Heart left ventricle (tissue), 16 donors: Measurements from ENCODE around the gene NOX4. TPM values are rescaled to one million over a fixed set of nuclear protein-coding genes. Genes with fewer than 3 reads are reported as not detected.

Experiments
- ATAC-seq, 4 donors: fragments of 200-7000 bp; cut with Tn5 transposase; one replicate each; pipeline ENCODE4 v1.9.1; 2020 to 2022; ENCODE audit warnings: moderate library complexity in 4 of 4, mild to moderate bottlenecking in 3 of 4, moderate number of reproducible peaks in 1 of 4
- DNase-seq, 5 donors: peaks; one replicate each; pipeline ENCODE4 v3.0.0-alpha.2; 2020
- H3K27ac ChIP-seq, 12 donors: fragments of 200-600 bp; sonication (generic) in 4 of 12; one replicate each; pipeline versions ENCODE4 v1.5.0 to v1.8.0; 2016 to 2022; ENCODE audit warnings: mild to moderate bottlenecking in 2 of 12
- H3K27me3 ChIP-seq, 9 donors: fragments of 200-600 bp; sonication (generic) in 2 of 9; one replicate each; pipeline versions ENCODE4 v1.5.1 to v1.8.0; 2016 to 2022; ENCODE audit warnings: mild to moderate bottlenecking in 3 of 9
- H3K36me3 ChIP-seq, 9 donors: fragments of 200-600 bp; sonication (generic) in 2 of 9; one replicate each; pipeline versions ENCODE4 v1.5.0 to v1.8.0; 2018 to 2022; ENCODE audit warnings: mild to moderate bottlenecking in 2 of 9
- H3K4me1 ChIP-seq, 12 donors: fragments of 200-600 bp; sonication (generic) in 4 of 12; one replicate each; pipeline versions ENCODE4 v1.5.0 to v1.8.0; 2016 to 2022; ENCODE audit warnings: mild to moderate bottlenecking in 3 of 12
- H3K4me3 ChIP-seq, 12 donors: fragments of 200-600 bp; sonication (generic) in 4 of 12; one replicate each; pipeline versions ENCODE4 v1.5.0 to v1.8.0; 2017 to 2022; ENCODE audit warnings: mild to moderate bottlenecking in 9 of 12, moderate library complexity in 4 of 12
- H3K9me3 ChIP-seq, 12 donors: fragments of 200-600 bp; sonication (generic) in 4 of 12; one replicate each; pipeline versions ENCODE4 v1.5.0 to v1.8.0; 2016 to 2022; ENCODE audit warnings: mild to moderate bottlenecking in 1 of 12
- CTCF ChIP-seq, 12 donors: fragments of 200-600 bp; sonication (generic) in 4 of 12; IDR thresholded peaks; one replicate each; pipeline versions ENCODE4 v1.5.0 to v1.8.0; 2018 to 2022; ENCODE audit warnings: antibody characterized with exemption in 12 of 12, mild to moderate bottlenecking in 5 of 12
- POLR2A ChIP-seq, 2 donors: fragments of 450-650 bp; IDR thresholded peaks; one replicate each; pipeline ENCODE4 v1.6.1; 2017; ENCODE audit warnings: antibody characterized with exemption in 2 of 2, mild to moderate bottlenecking in 2 of 2, moderate library complexity in 2 of 2
- WGBS, 4 donors: extraction: QIAGEN DNeasy Blood & Tissue Kit in 2 of 4; methylation state at CpG; one replicate each; pipeline versions ENCODE4 v1.1.5 to v1.1.7; 2013 to 2018; 5-methylcytosine and 5-hydroxymethylcytosine counted together
- intact Hi-C, 10 donors: fragments of 100-400 bp; cut with DNase I; formaldehyde crosslinking; loops; one replicate each; pipeline versions ENCODE4 v1.11.1 to v1.14.2; 2022
- polyA plus RNA-seq, 2 donors: library from polyadenylated mRNA; stranded (reverse); fragments of 200-250 nt; gene quantifications; one replicate each; pipeline ENCODE4 v1.2.3, GENCODE V29; 2013
- total RNA-seq, 9 donors: library from RNA; depleted of rRNA in 2 of 9; stranded (reverse); fragments of >200 nt in 2 of 9; fragmentation: NEBNext Ultra II Directional in 3 of 9; extraction: Animal tissue kit (Norgen Biotek cat#: 25700) in 3 of 9; gene quantifications; one replicate each; pipeline versions ENCODE4 v1.1.0 to v1.2.4, GENCODE V29; 2016 to 2023
- donor health status: ischemic (EF 13 %, LVEDD 7.1; RV severe dilation, severe dysfunction).
- donor health status: healthy with polysubstance abuse.
- donor health status: DM: no; HTN: yes; CAD: no.
- donor health status: DM: no; HTN: no; CAD: no.
- donor health status: ischemic (EF 25% LVEDD 6.9; RV normal size, moderate dysfunction).
- donor health status: ischemic (EF 25% LVEDD 5.7; RV mildly dilated, moderate dysfunction).
- donor health status: healthy.
- donor health status: DM: yes; HTN: yes; CAD: no.
- donor health status: ischemic (EF 35%, LVEDD 5.7; RV mildly dilated, moderate dysfunction).
- donor health status: nonischemic (EF 11% LVEDD 7.7; RV severe dilation, severe dysfunction).
- donor health status: DM: yes; HTN: yes; CAD: no.
- donor health status: PGD.
- donor health status: ischemic (EF 29% LVEDD 5.4; RV normal size, mild dysfunction).
- donor health status: nonischemic (EF 23%, LVEDD 6.1; RV moderate dilation, normal function).

NOX4 gene
- total and polyA plus RNA-seq, 11 donors: 2.1 to 8.6 (median 2.8) TPM

GRCh38 chr11:89535221-89535620 lies 44.0 kb upstream of the NOX4 start:
- ATAC-seq (no peak), DNase-seq (no peak)
- Histone ChIP-seq H3K4me3 (no peak overlapping the region), H3K27me3 (no peaks in the 10 kb centered on the region), H3K36me3 (no peaks in the 10 kb centered on the region), H3K4me1 (no peaks in the 10 kb centered on the region), H3K9me3 (no peaks in the 10 kb centered on the region), H3K27ac (no peak overlapping the region)
- TF ChIP-seq POLR2A (IDR thresholded peaks at IDR 0.05) (no peak), CTCF (IDR thresholded peaks at IDR 0.05) (no peak)
- 64 to 76% (median 69%) methylated on average over 4 of the region's 4 CpGs for WGBS, 4 donors
- intact Hi-C loops: no loop called here

- WGBS, 4 donors: 60 to 71% (median 70%) methylated on average over 2 of the region's 2 CpGs
- no peak overlapping the region for H3K27ac ChIP-seq
- intact Hi-C loops: no loop called here
- ATAC-seq: no peak
- H3K4me1 ChIP-seq: no peaks in the 10 kb centered on the region
- DNase-seq: no peak
- no peak for TF ChIP-seq CTCF (IDR thresholded peaks at IDR 0.05)
- no peak for TF ChIP-seq POLR2A (IDR thresholded peaks at IDR 0.05)
- peaks cover 0 to 3% (median 0%) of the 10 kb centered on the region in 12 donors for H3K9me3 ChIP-seq
- H3K4me3 ChIP-seq: no peak overlapping the region
- H3K27me3 ChIP-seq: no peaks in the 10 kb centered on the region
- no peaks in the 10 kb centered on the region for H3K36me3 ChIP-seq
Measured at GRCh38 chr11:89529626-89530380, 38.6 kb upstream of the NOX4 start.

- H3K4me1 ChIP-seq: no peaks in the 10 kb centered on the region
- 73 to 78% (median 75%) methylated on average over 1 of the region's 1 CpG for WGBS, 4 donors
- no peaks in the 10 kb centered on the region for H3K27me3 ChIP-seq
- intact Hi-C loops: no loop called here
- no peak overlapping the region for H3K27ac ChIP-seq
- DNase-seq: no peak
- TF ChIP-seq POLR2A (IDR thresholded peaks at IDR 0.05) (no peak), CTCF (IDR thresholded peaks at IDR 0.05) (no peak)
- no peak overlapping the region for H3K4me3 ChIP-seq
- ATAC-seq: no peak
- H3K9me3 ChIP-seq: peaks cover 0 to 9% (median 0%) of the 10 kb centered on the region in 12 donors
- no peaks in the 10 kb centered on the region for H3K36me3 ChIP-seq
Measured at GRCh38 chr11:89521792-89522191, 30.6 kb upstream of the NOX4 start.

GRCh38 chr11:89521294-89521693 lies 30.1 kb upstream of the NOX4 start:
- ATAC-seq (no peak), DNase-seq (no peak)
- WGBS, 4 donors: 85 to 95% (median 92%) methylated on average over 2 of the region's 2 CpGs
- Histone ChIP-seq H3K36me3 (no peaks in the 10 kb centered on the region), H3K4me1 (no peaks in the 10 kb centered on the region), H3K4me3 (no peak overlapping the region), H3K27me3 (no peaks in the 10 kb centered on the region), H3K9me3 (peaks cover 0 to 9% (median 0%) of the 10 kb centered on the region in 12 donors), H3K27ac (no peak overlapping the region)
- intact Hi-C loops: no loop called here
- TF ChIP-seq POLR2A (IDR thresholded peaks at IDR 0.05): no peak
- no peak for TF ChIP-seq CTCF (IDR thresholded peaks at IDR 0.05)
